HepG2 (cell line): ENCODE data around the gene ARAP1. TPM values are rescaled to one million over a fixed set of nuclear protein-coding genes. Genes with fewer than 3 reads are reported as not detected.
A peak's percentile ranks its signal among the peaks of the same experiment; 100 is the strongest.

Experiments used
- AKAP8 ChIP-seq: sonication (generic); formaldehyde crosslinking; IDR thresholded peaks from 2 replicates; pipeline ENCODE4 v1.5.1; 2020; ENCODE audit warnings: mild to moderate bottlenecking, missing genetic modification reagents
- CAMTA2 ChIP-seq: sonication (generic); formaldehyde crosslinking; IDR thresholded peaks from 2 replicates; pipeline ENCODE4 v1.4.0; 2020; ENCODE audit warnings: mild to moderate bottlenecking, missing genetic modification reagents, borderline replicate concordance
- CBX5 ChIP-seq: sonication (generic); formaldehyde crosslinking; IDR thresholded peaks from 2 replicates; pipeline ENCODE4 v1.4.0; 2020; ENCODE audit warnings: missing genetic modification reagents, borderline replicate concordance
- HDAC6 ChIP-seq: fragments of 200-600 bp; sonication (generic); IDR thresholded peaks from 2 replicates; pipeline ENCODE4 v1.7.0; 2017; ENCODE audit warnings: mild to moderate bottlenecking, antibody characterized with exemption, low read length, low read depth
- IRF2 ChIP-seq: IDR thresholded peaks from 2 replicates; pipeline ENCODE4 v1.6.1; 2018; ENCODE audit warnings: missing genetic modification reagents, missing compliant biosample characterization
- KDM2A ChIP-seq: sonication (generic); formaldehyde crosslinking; IDR thresholded peaks from 2 replicates; pipeline ENCODE4 v1.4.0; 2020; ENCODE audit warnings: low read depth, missing genetic modification reagents, borderline replicate concordance
- LCORL ChIP-seq, 2 experiments: fragments of 450-650 bp in 1 of 2; sonication (generic) in 1 of 2; formaldehyde crosslinking in 1 of 2; IDR thresholded peaks; 2 replicates each; pipeline versions ENCODE4 v1.5.0 to v1.6.1; 2017 to 2020; ENCODE audit warnings: antibody characterized with exemption in 1 of 2, missing genetic modification reagents in 1 of 2
- MYNN ChIP-seq: sonication (generic); formaldehyde crosslinking; IDR thresholded peaks from 2 replicates; pipeline ENCODE4 v1.4.0; 2020; ENCODE audit warnings: mild to moderate bottlenecking, low read depth, missing genetic modification reagents
- NR3C1 ChIP-seq: sonication (generic); formaldehyde crosslinking; IDR thresholded peaks from 2 replicates; pipeline ENCODE4 v1.4.0; 2020; ENCODE audit warnings: missing genetic modification reagents
- POLR2AphosphoS2 ChIP-seq: IDR thresholded peaks from 2 replicates; pipeline ENCODE4 v1.6.1; 2011; ENCODE audit warnings: low read depth, low read length, improper control_type of control experiment
- PRPF4 ChIP-seq: fragments of 200-400 bp; formaldehyde crosslinking; IDR thresholded peaks from 2 replicates; pipeline ENCODE4 v1.6.1; 2016; ENCODE audit warnings: low read length, low read depth; ENCODE audit not compliant: poor library complexity, severe bottlenecking
- RAD51 ChIP-seq: fragments of 450-650 bp; IDR thresholded peaks from 2 replicates; pipeline ENCODE4 v1.6.1; 2016; ENCODE audit warnings: borderline replicate concordance
- THAP9 ChIP-seq: sonication (generic); formaldehyde crosslinking; IDR thresholded peaks from 2 replicates; pipeline ENCODE4; 2020; ENCODE audit warnings: missing genetic modification reagents, mild to moderate bottlenecking, borderline replicate concordance
- ZEB1 ChIP-seq: IDR thresholded peaks from 2 replicates; pipeline ENCODE4 v1.6.1; 2012; ENCODE audit warnings: mild to moderate bottlenecking, low read depth, inconsistent platforms; ENCODE audit not compliant: insufficient replicate concordance
- ZNF24 ChIP-seq: fragments of 450-650 bp; IDR thresholded peaks from 2 replicates; pipeline ENCODE4 v1.6.1; 2017; ENCODE audit warnings: antibody characterized with exemption, mild to moderate bottlenecking
- ZNF292 ChIP-seq: sonication (generic); formaldehyde crosslinking; IDR thresholded peaks from 2 replicates; pipeline ENCODE4 v1.8.1; 2022; ENCODE audit warnings: mild to moderate bottlenecking, low read depth, missing genetic modification reagents, borderline replicate concordance
- ZNF335 ChIP-seq: sonication (generic); formaldehyde crosslinking; IDR thresholded peaks from 2 replicates; pipeline ENCODE4 v1.4.0; 2020; ENCODE audit warnings: missing genetic modification reagents
- ZNF367 ChIP-seq: sonication (generic); formaldehyde crosslinking; IDR thresholded peaks from 2 replicates; pipeline ENCODE4 v1.4.0; 2020; ENCODE audit warnings: missing genetic modification reagents, borderline replicate concordance
- ZNF569 ChIP-seq: sonication (generic); formaldehyde crosslinking; IDR thresholded peaks from 2 replicates; pipeline ENCODE4 v1.5.0; 2020; ENCODE audit warnings: mild to moderate bottlenecking, missing genetic modification reagents, moderate library complexity, borderline replicate concordance
- ZNF691 ChIP-seq: sonication (generic); formaldehyde crosslinking; IDR thresholded peaks from 2 replicates; pipeline ENCODE4 v1.4.0; 2020; ENCODE audit warnings: missing genetic modification reagents, low read depth, mild to moderate bottlenecking, borderline replicate concordance
- polyA plus RNA-seq, 8 experiments: library from polyadenylated mRNA; depleted of rRNA in 3 of 8; stranded (reverse) in 7 of 8; unstranded in 1 of 8; fragments of >200 nt; fragmentation: Illumina TruSeq in 4 of 8; extraction: Trizol in 4 of 8; gene quantifications; 2 replicates each; pipeline versions ENCODE4 v1.2.1 to v1.2.3, GENCODE V29; 2011 to 2016; ENCODE audit warnings: low read depth in 4 of 8, missing spikeins in 1 of 8, mixed read lengths in 1 of 8; ENCODE audit not compliant: insufficient read depth in 1 of 8
- total RNA-seq, 5 experiments: library from RNA; depleted of rRNA; stranded (reverse); fragments of >200 nt; fragmentation: Illumina TruSeq; extraction: Trizol; gene quantifications; 2 replicates each; pipeline ENCODE4 v1.2.3, GENCODE V29; 2016; ENCODE audit warnings: low read depth in 1 of 5
- TF ChIP-seq, protein P1 (sequence below): sonication (generic); formaldehyde crosslinking; IDR thresholded peaks from 2 replicates; pipeline ENCODE4 v1.5.0; 2020; ENCODE audit warnings: missing genetic modification reagents
- TF ChIP-seq, protein P2 (sequence below): sonication (generic); formaldehyde crosslinking; conservative IDR thresholded peaks from 2 replicates; pipeline ENCODE4 v1.4.0; 2020; ENCODE audit warnings: missing genetic modification reagents

Gene ARAP1
- total and polyA plus RNA-seq, 2 of the 13 experiments (the other 11 are each of a cell fraction or from before 2014, with no cell fraction given) = 43.2 to 55.5 TPM

DNA sequence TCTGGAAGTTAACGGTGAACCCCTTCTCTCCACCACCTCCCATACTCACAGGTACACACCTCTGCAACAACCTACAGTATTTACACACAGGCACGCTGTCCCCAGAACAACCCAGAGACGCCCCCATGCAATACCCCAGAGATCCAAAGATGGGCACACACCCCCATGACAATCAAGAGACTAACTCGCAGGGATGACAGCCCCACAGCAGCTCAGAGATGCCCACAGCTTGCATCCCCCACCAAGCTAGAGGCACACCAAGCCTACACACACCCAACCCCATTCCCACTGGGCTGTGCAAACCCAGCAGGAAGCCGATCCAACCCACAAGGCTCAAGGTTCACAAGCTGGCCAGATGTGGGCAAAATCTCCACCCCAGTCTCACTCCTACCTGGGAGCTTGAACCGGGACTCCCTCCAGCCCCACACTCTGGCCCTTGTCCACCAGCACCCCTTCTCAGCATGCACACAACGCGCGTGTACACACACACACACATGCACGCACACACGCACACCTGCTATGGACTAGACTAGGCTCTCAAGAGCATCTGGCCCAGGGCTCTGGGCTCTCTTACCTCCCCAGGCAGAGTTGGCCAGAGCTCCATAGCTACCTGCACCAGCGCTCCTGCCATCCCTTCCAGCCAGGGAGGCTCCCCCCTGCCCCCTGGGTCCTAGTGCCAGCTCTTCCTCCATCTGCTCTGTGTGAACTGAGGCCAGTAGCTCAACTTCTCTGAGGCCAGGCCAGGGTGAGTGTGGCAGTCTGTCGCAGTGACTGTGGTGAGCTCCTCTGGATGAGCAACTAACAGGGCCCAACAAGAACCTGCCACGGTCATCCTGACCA is 30.1 kb upstream of the ARAP1 start (continued):
- TF ChIP-seq, protein P1, sequence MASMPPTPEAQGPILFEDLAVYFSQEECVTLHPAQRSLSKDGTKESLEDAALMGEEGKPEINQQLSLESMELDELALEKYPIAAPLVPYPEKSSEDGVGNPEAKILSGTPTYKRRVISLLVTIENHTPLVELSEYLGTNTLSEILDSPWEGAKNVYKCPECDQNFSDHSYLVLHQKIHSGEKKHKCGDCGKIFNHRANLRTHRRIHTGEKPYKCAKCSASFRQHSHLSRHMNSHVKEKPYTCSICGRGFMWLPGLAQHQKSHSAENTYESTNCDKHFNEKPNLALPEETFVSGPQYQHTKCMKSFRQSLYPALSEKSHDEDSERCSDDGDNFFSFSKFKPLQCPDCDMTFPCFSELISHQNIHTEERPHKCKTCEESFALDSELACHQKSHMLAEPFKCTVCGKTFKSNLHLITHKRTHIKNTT (CRISPR knock-in tag) = no peak
- no peak for TF ChIP-seq KDM2A (CRISPR knock-in tag)
- TF ChIP-seq CBX5 (CRISPR knock-in tag) = no peak
- no peak for TF ChIP-seq ZNF335 (CRISPR knock-in tag)
- TF ChIP-seq, protein P2, sequence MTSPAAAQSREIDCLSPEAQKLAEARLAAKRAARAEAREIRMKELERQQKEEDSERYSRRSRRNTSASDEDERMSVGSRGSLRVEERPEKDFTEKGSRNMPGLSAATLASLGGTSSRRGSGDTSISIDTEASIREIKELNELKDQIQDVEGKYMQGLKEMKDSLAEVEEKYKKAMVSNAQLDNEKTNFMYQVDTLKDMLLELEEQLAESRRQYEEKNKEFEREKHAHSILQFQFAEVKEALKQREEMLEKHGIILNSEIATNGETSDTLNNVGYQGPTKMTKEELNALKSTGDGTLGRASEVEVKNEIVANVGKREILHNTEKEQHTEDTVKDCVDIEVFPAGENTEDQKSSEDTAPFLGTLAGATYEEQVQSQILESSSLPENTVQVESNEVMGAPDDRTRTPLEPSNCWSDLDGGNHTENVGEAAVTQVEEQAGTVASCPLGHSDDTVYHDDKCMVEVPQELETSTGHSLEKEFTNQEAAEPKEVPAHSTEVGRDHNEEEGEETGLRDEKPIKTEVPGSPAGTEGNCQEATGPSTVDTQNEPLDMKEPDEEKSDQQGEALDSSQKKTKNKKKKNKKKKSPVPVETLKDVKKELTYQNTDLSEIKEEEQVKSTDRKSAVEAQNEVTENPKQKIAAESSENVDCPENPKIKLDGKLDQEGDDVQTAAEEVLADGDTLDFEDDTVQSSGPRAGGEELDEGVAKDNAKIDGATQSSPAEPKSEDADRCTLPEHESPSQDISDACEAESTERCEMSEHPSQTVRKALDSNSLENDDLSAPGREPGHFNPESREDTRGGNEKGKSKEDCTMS (CRISPR knock-in tag) = no peak
- TF ChIP-seq POLR2AphosphoS2 = no peak
- no peak for TF ChIP-seq RAD51
- peak; percentile 86 for TF ChIP-seq ZNF292
- TF ChIP-seq AKAP8 (CRISPR knock-in tag) = peak; percentile 56; the same call in 1 of the 2 replicates
- TF ChIP-seq PRPF4 = no peak
- no peak for TF ChIP-seq ZEB1
- 0 out of 2 replicates have a peak, but pooled peaks have one; percentile 40 for TF ChIP-seq THAP9 (CRISPR knock-in tag)
- TF ChIP-seq CAMTA2 (CRISPR knock-in tag) = 0 out of 2 replicates have a peak, but pooled peaks have one; percentile 31
- TF ChIP-seq LCORL (IDR thresholded peaks at IDR 0.05) = peak; percentile 6; the same call in 1 of the 2 replicates
- peak; percentile 62; the same call in 1 of the 2 replicates for TF ChIP-seq LCORL (CRISPR knock-in tag; IDR thresholded peaks at IDR 0.05)
- peak; percentile 56; the same call in 1 of the 2 replicates for TF ChIP-seq ZNF367 (CRISPR knock-in tag)
- no peak for TF ChIP-seq ZNF691 (CRISPR knock-in tag)
- no peak for TF ChIP-seq MYNN
- TF ChIP-seq ZNF24 = no peak
- no peak for TF ChIP-seq ZNF569
- no peak for TF ChIP-seq HDAC6
- TF ChIP-seq NR3C1 (CRISPR knock-in tag) = no peak
- no peak for TF ChIP-seq IRF2 (CRISPR knock-in tag)
